ENCODE measurements around the gene PRPF19. TPM values are rescaled to one million over a fixed set of nuclear protein-coding genes. Genes with fewer than 3 reads are reported as not detected.

Gene PRPF19
- total and polyA plus RNA-seq, 2 of the 8 experiments (the other 6 are each of a cell fraction or from before 2014, with no cell fraction given), result 107 to 141 TPM

DNA sequence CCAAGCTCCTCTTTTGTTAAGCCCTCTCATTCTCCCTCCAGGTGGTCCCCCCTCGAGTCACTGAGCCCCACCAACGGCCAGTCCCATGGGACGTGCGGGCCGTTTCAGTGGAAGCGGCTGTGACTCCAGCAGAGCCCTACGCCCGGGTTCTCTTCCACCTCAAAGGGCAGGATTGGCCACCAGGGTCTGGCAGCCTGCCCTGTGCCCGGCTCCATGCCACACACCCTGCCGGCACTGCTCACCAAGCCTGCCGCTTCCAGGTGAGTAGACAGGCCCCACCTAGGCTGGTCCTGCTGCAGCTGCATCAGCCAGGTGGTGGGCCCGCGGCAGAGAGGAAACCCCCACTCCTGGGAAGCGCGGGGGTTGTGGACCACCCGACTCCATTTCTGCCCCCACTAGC, 21.2 kb upstream of the PRPF19 start (continued):
- no peak for TF ChIP-seq CHD7 (IDR thresholded peaks at IDR 0.05; ENCODE audit: insufficient replicate concordance, low read length)
- TF ChIP-seq RNF2 (IDR thresholded peaks at IDR 0.05; ENCODE audit: borderline replicate concordance, low read depth, low read length, missing control alignments, poor library complexity, severe bottlenecking), result no peak
- TF ChIP-seq MAFK (IDR thresholded peaks at IDR 0.05; ENCODE audit: low read depth, low read length), result no peak
- TF ChIP-seq USF2 (IDR thresholded peaks at IDR 0.05; ENCODE audit: low read length), result no peak
- TF ChIP-seq JUN (IDR thresholded peaks at IDR 0.05; ENCODE audit: low read depth, low read length), result no peak
- TF ChIP-seq TAF7 (optimal IDR thresholded peaks at IDR 0.05; ENCODE audit: borderline replicate concordance, low read depth, low read length), result no peak
- TF ChIP-seq CBX8 (IDR thresholded peaks at IDR 0.05; ENCODE audit: borderline replicate concordance, low read depth, low read length), result no peak
- no peak for TF ChIP-seq E2F6 (IDR thresholded peaks at IDR 0.05)
